Calu3 (cell line): ENCODE results near the gene SPR. TPM values are rescaled to one million over a fixed set of nuclear protein-coding genes. Genes with fewer than 3 reads are reported as not detected.
"Not testable (repeated sequence)": the region's sequence is repeated elsewhere in the genome, so short reads cannot be mapped to it uniquely, and the experiment has no call there.

Source experiments
- BruUV-seq: library from RNA; stranded (reverse); fragments of 400-500 nt; replicated peaks from 2 replicates; lab custom pipeline; 2021; lab: Mats Ljungman, UMichigan
- CTCF ChIA-PET: fragments of 300-600 bp; sonication (Branson Sonifier 250); formaldehyde crosslinking; loops from one replicate; lab custom pipeline; 2022; ENCODE audit warnings: antibody characterized with exemption; lab: Charles Lee
- DNase-seq: peaks from one replicate; pipeline ENCODE4 v3.0.0; 2022
- H3K27ac Mint-ChIP-seq: one replicate; pipeline ENCODE4 v1.8.0; 2022; ENCODE audit warnings: mixed read lengths; ENCODE audit not compliant: unreplicated experiment
- H3K27me3 Mint-ChIP-seq: one replicate; pipeline ENCODE4 v1.8.0; 2022; ENCODE audit warnings: mixed read lengths; ENCODE audit not compliant: unreplicated experiment
- H3K36me3 Mint-ChIP-seq: one replicate; pipeline ENCODE4 v1.8.0; 2022; ENCODE audit warnings: mild to moderate bottlenecking, moderate library complexity, mixed read lengths; ENCODE audit not compliant: insufficient read depth, unreplicated experiment
- H3K4me1 Mint-ChIP-seq: one replicate; pipeline ENCODE4 v1.8.0; 2022; ENCODE audit warnings: mild to moderate bottlenecking, low read depth, mixed read lengths; ENCODE audit not compliant: unreplicated experiment
- H3K4me3 Mint-ChIP-seq: one replicate; pipeline ENCODE4 v1.8.0; 2022; ENCODE audit warnings: mild to moderate bottlenecking, low read depth, moderate library complexity, mixed read lengths; ENCODE audit not compliant: unreplicated experiment
- H3K9me3 Mint-ChIP-seq: one replicate; pipeline ENCODE4 v1.8.0; 2022; ENCODE audit warnings: low read depth, mixed read lengths; ENCODE audit not compliant: unreplicated experiment
- CTCF ChIP-seq: fragments of 200-600 bp; IDR thresholded peaks from one replicate; pipeline ENCODE4 v1.8.0; 2022; ENCODE audit warnings: antibody characterized with exemption; ENCODE audit not compliant: unreplicated experiment
- intact Hi-C: fragments of 100-400 bp; cut with micrococcal nuclease; formaldehyde crosslinking; loops from one replicate; pipeline ENCODE4 v1.10.0; 2022; ENCODE audit not compliant: unreplicated experiment
- total RNA-seq: library from RNA; stranded (reverse); gene quantifications from 2 replicates; pipeline ENCODE4 v1.2.3, GENCODE V29; 2022

The SPR gene
- total RNA-seq, 1 experiment from 2014 or later, result 71.1 TPM

GRCh38 chr2:72898585-72898906 is 11.3 kb downstream of the SPR start:
- no peaks in the 10 kb centered on the region for H3K9me3 Mint-ChIP-seq
- H3K36me3 Mint-ChIP-seq, result no peaks in the 10 kb centered on the region
- no peak for TF ChIP-seq CTCF
- intact Hi-C loops, result no loop called here
- no TSS peak for BruUV-seq
- H3K27me3 Mint-ChIP-seq, result peaks cover 88% of the 10 kb centered on the region
- no peak for DNase-seq
- CTCF ChIA-PET, result no interaction called here
- no peak overlapping the region for H3K4me3 Mint-ChIP-seq
- peaks cover 20% of the 10 kb centered on the region for H3K4me1 Mint-ChIP-seq
- no peak overlapping the region for H3K27ac Mint-ChIP-seq

GRCh38 chr2:72900191-72900825 is 13.1 kb downstream of the SPR start:
- no TSS peak for BruUV-seq

GRCh38 chr2:72901426-72901825 is 14.2 kb downstream of the SPR start:
- BruUV-seq, result no TSS peak
- Mint-ChIP-seq H3K27ac (no peak overlapping the region), H3K9me3 (no peaks in the 10 kb centered on the region), H3K36me3 (no peaks in the 10 kb centered on the region), H3K4me1 (peaks cover 6% of the 10 kb centered on the region), H3K27me3 (peaks cover 100% of the 10 kb centered on the region), H3K4me3 (no peak overlapping the region)
- CTCF ChIA-PET, result no interaction called here
- TF ChIP-seq CTCF, result no peak
- no peak for DNase-seq
- intact Hi-C loops, result no loop called here

More at GRCh38 chr2:72900191-72900825, 13.1 kb downstream of the SPR start:
- no peak for TF ChIP-seq CTCF
- Mint-ChIP-seq H3K36me3 (no peaks in the 10 kb centered on the region), H3K27me3 (peaks cover 100% of the 10 kb centered on the region), H3K9me3 (no peaks in the 10 kb centered on the region), H3K4me3 (no peak overlapping the region), H3K4me1 (peaks cover 17% of the 10 kb centered on the region), H3K27ac (no peak overlapping the region)
- DNase-seq, result no peak
- intact Hi-C loops, result no loop called here
- CTCF ChIA-PET, result no interaction called here

- CTCF ChIA-PET, result interaction anchor here (0.6 kb wide), 1 partner anchor 36 kb away, joined by 3 read pairs; no protein-coding TSS in a partner anchor
- DNase-seq, H3K4me3 Mint-ChIP-seq, intact Hi-C loops, H3K4me1 Mint-ChIP-seq, H3K36me3 Mint-ChIP-seq, H3K27ac Mint-ChIP-seq, H3K9me3 Mint-ChIP-seq, BruUV-seq: not testable (repeated sequence)
- peaks cover 82% of the 10 kb centered on the region for H3K27me3 Mint-ChIP-seq
Observed at GRCh38 chr2:72907369-72907768, 20.2 kb downstream of the SPR start.

- H3K9me3 Mint-ChIP-seq, result no peaks in the 10 kb centered on the region
- intact Hi-C loops, result no loop called here
- no TSS peak for BruUV-seq
Observed at GRCh38 chr2:72908741-72909140, 21.5 kb downstream of the SPR start.

More at GRCh38 chr2:72908741-72909140, 21.5 kb downstream of the SPR start:
- TF ChIP-seq CTCF, result no peak
- Mint-ChIP-seq H3K27ac (no peak overlapping the region), H3K27me3 (peaks cover 82% of the 10 kb centered on the region), H3K4me1 (peaks cover 7% of the 10 kb centered on the region), H3K4me3 (no peak overlapping the region), H3K36me3 (no peaks in the 10 kb centered on the region)
- CTCF ChIA-PET, result interaction anchor here (0.6 kb wide), 1 partner anchor 49 kb away, joined by 11 read pairs; no protein-coding TSS in a partner anchor
- no peak for DNase-seq
